Trophoblast cell (in vitro differentiated cells and primary cell): ENCODE data around the gene ANKRD39.
A peak's percentile ranks its signal among the peaks of the same experiment; 100 is the strongest.

Experiments used
- DNase-seq, 2 donors: peaks; one replicate each; pipeline ENCODE4 v3.0.0-alpha.2; 2016
- H2AFZ ChIP-seq: 2 replicates; pipeline ENCODE4 v1.6.1; 2013; ENCODE audit warnings: low read length, moderate library complexity, mild to moderate bottlenecking; ENCODE audit not compliant: insufficient read depth, poor library complexity
- H2AK5ac ChIP-seq: 2 replicates; pipeline ENCODE4 v1.6.1; 2013; ENCODE audit warnings: mild to moderate bottlenecking, low read length
- H2BK120ac ChIP-seq: 2 replicates; pipeline ENCODE4 v1.6.1; 2013; ENCODE audit warnings: low read length, mild to moderate bottlenecking, moderate library complexity; ENCODE audit not compliant: insufficient read depth, poor library complexity
- H2BK12ac ChIP-seq: 2 replicates; pipeline ENCODE4 v1.6.1; 2013; ENCODE audit warnings: mild to moderate bottlenecking, low read length, moderate library complexity
- H2BK5ac ChIP-seq: 2 replicates; pipeline ENCODE4 v1.6.1; 2013; ENCODE audit warnings: low read length, low read depth, moderate library complexity, mild to moderate bottlenecking; ENCODE audit not compliant: poor library complexity
- H3K14ac ChIP-seq: 2 replicates; pipeline ENCODE4 v1.6.1; 2013; ENCODE audit warnings: mild to moderate bottlenecking, low read length
- H3K18ac ChIP-seq: 2 replicates; pipeline ENCODE4 v1.6.1; 2013; ENCODE audit warnings: mild to moderate bottlenecking, low read length
- H3K23ac ChIP-seq: 2 replicates; pipeline ENCODE4 v1.6.1; 2013; ENCODE audit warnings: low read length
- H3K27ac ChIP-seq: 2 replicates; pipeline ENCODE4 v1.5.1; 2013; ENCODE audit warnings: low read depth, mild to moderate bottlenecking, inconsistent platforms, low read length, moderate library complexity
- H3K27me3 ChIP-seq: 2 replicates; pipeline ENCODE4 v1.6.1; 2013; ENCODE audit warnings: inconsistent platforms, mild to moderate bottlenecking, low read length, moderate library complexity; ENCODE audit not compliant: insufficient read depth
- H3K36me3 ChIP-seq, 2 experiments: 1 replicate in 1 of 2; 2 replicates in 1 of 2; pipeline ENCODE4 v1.6.1; 2013; ENCODE audit warnings: low read length in 2 of 2, mild to moderate bottlenecking in 2 of 2, moderate library complexity in 1 of 2; ENCODE audit not compliant: insufficient read depth in 2 of 2, control insufficient read depth in 1 of 2
- H3K4ac ChIP-seq: 2 replicates; pipeline ENCODE4 v1.6.1; 2013; ENCODE audit warnings: low read depth, mild to moderate bottlenecking, low read length, moderate library complexity
- H3K4me1 ChIP-seq, 2 experiments: 1 replicate in 1 of 2; 2 replicates in 1 of 2; pipeline ENCODE4 v1.6.1; 2013; ENCODE audit warnings: low read length in 2 of 2, mild to moderate bottlenecking in 2 of 2, moderate library complexity in 1 of 2; ENCODE audit not compliant: insufficient read depth in 2 of 2, control insufficient read depth in 1 of 2
- H3K4me2 ChIP-seq: 2 replicates; pipeline ENCODE4 v1.6.1; 2013; ENCODE audit warnings: inconsistent platforms, mild to moderate bottlenecking, low read length, moderate library complexity
- H3K4me3 ChIP-seq: 2 replicates; pipeline ENCODE4 v1.5.1; 2013; ENCODE audit warnings: mild to moderate bottlenecking, low read depth, low read length, inconsistent platforms
- H3K79me1 ChIP-seq: one replicate; pipeline ENCODE4 v1.6.1; 2013; ENCODE audit warnings: low read length
- H3K79me2 ChIP-seq: 2 replicates; pipeline ENCODE4 v1.6.1; 2013; ENCODE audit warnings: low read length, mild to moderate bottlenecking; ENCODE audit not compliant: control insufficient read depth, insufficient read depth, poor library complexity
- H3K9ac ChIP-seq: 2 replicates; pipeline ENCODE4 v1.6.1; 2013; ENCODE audit warnings: mild to moderate bottlenecking, low read length
- H3K9me3 ChIP-seq: 2 replicates; pipeline ENCODE4 v1.6.1; 2013; ENCODE audit warnings: low read depth, mild to moderate bottlenecking, control low read depth, inconsistent platforms, low read length; ENCODE audit not compliant: insufficient read depth
- H4K12ac ChIP-seq: 2 replicates; pipeline ENCODE4 v1.6.1; 2013; ENCODE audit warnings: low read depth, mild to moderate bottlenecking, low read length, moderate library complexity
- H4K8ac ChIP-seq: 2 replicates; pipeline ENCODE4 v1.6.1; 2013; ENCODE audit warnings: low read depth, mild to moderate bottlenecking, low read length, moderate library complexity
- H4K91ac ChIP-seq: one replicate; pipeline ENCODE4 v1.6.1; 2013; ENCODE audit warnings: low read depth, mild to moderate bottlenecking, low read length, moderate library complexity
- WGBS: extraction: QIAGEN DNeasy Blood & Tissue Kit; methylation state at CpG from one replicate; pipeline ENCODE4 v1.1.7; 2013; ENCODE audit warnings: missing lambda C conversion rate; ENCODE audit not compliant: insufficient read length, insufficient coverage; ENCODE audit errors: extremely low coverage; 5-methylcytosine and 5-hydroxymethylcytosine counted together

ANKRD39 gene

GRCh38 chr2:96884299-96885094, 26.7 kb upstream of the ANKRD39 start:
- Histone ChIP-seq H2BK120ac (peak overlapping the region; percentile 97), H2BK12ac (peak overlapping the region; percentile 63), H4K91ac (peak overlapping the region; percentile 95), H3K79me2 (peaks cover 37% of the 10 kb centered on the region), H3K14ac (peak overlapping the region; percentile 83), H3K4me2 (no peak overlapping the region), H3K18ac (peak overlapping the region; percentile 84), H3K9me3 (peaks cover 2% of the 10 kb centered on the region), H3K36me3 (no peaks in the 10 kb centered on the region), H4K12ac (no peak overlapping the region), H2AK5ac (peak overlapping the region; percentile 94), H3K4ac (peak overlapping the region; percentile 3), H3K4me1 (peaks cover 85 to 87% of the 10 kb centered on the region in 2 experiments), H3K79me1 (peaks cover 80% of the 10 kb centered on the region), H3K23ac (no peak overlapping the region), H2AFZ (peak overlapping the region; percentile 12), H3K27me3 (no peaks in the 10 kb centered on the region), H2BK5ac (peak overlapping the region; percentile 73), H3K27ac (peak overlapping the region; percentile 89), H3K9ac (no peak overlapping the region), H4K8ac (peak overlapping the region; percentile 85), H3K4me3 (no peak overlapping the region)
- WGBS, result no CpG with 5 or more reads among the region's 19 CpGs
- DNase-seq, result peak; percentile 95 to 97

- peak overlapping the region; percentile 83 for H3K14ac ChIP-seq
- peak overlapping the region; percentile 3 for H3K4ac ChIP-seq
- H3K79me2 ChIP-seq, result peaks cover 36% of the 10 kb centered on the region
- no peak overlapping the region for H3K9ac ChIP-seq
- peak overlapping the region; percentile 84 for H3K18ac ChIP-seq
- peak overlapping the region; percentile 26 for H3K4me3 ChIP-seq
- peaks cover 79 to 80% of the 10 kb centered on the region in 2 experiments for H3K4me1 ChIP-seq
- H3K9me3 ChIP-seq, result peaks cover 3% of the 10 kb centered on the region
- H4K8ac ChIP-seq, result peak overlapping the region; percentile 85
- no peak overlapping the region for H3K4me2 ChIP-seq
- no CpG with 5 or more reads among the region's 9 CpGs for WGBS
- peak overlapping the region; percentile 95 for H4K91ac ChIP-seq
- peak overlapping the region; percentile 63 for H2BK12ac ChIP-seq
- peaks cover 81% of the 10 kb centered on the region for H3K79me1 ChIP-seq
- H3K27ac ChIP-seq, result peak overlapping the region; percentile 89
- peak overlapping the region; percentile 94 for H2AK5ac ChIP-seq
- H3K36me3 ChIP-seq, result no peaks in the 10 kb centered on the region
- no peaks in the 10 kb centered on the region for H3K27me3 ChIP-seq
- H2BK120ac ChIP-seq, result peak overlapping the region; percentile 97
- no peak overlapping the region for H3K23ac ChIP-seq
- peak; percentile 73 to 85 for DNase-seq
- H2AFZ ChIP-seq, result peak overlapping the region; percentile 42
- H2BK5ac ChIP-seq, result peak overlapping the region; percentile 73
- H4K12ac ChIP-seq, result no peak overlapping the region
These were observed 25.5 kb upstream of the ANKRD39 start for GRCh38 chr2:96883306-96883705.

GRCh38 chr2:96882906-96883305, 25.1 kb upstream of the ANKRD39 start:
- Histone ChIP-seq H3K4ac (peak overlapping the region; percentile 41), H3K4me3 (no peak overlapping the region), H2BK120ac (peak overlapping the region; percentile 97), H4K12ac (peak overlapping the region; percentile 32), H3K23ac (no peak overlapping the region), H2BK5ac (peak overlapping the region; percentile 73), H4K91ac (peak overlapping the region; percentile 95), H3K4me1 (peaks cover 75 to 78% of the 10 kb centered on the region in 2 experiments), H2AFZ (peak overlapping the region; percentile 32), H4K8ac (peak overlapping the region; percentile 83), H3K18ac (peak overlapping the region; percentile 58), H2BK12ac (peak overlapping the region; percentile 74), H3K27me3 (no peaks in the 10 kb centered on the region), H3K79me1 (peaks cover 79% of the 10 kb centered on the region), H3K36me3 (no peaks in the 10 kb centered on the region), H2AK5ac (peak overlapping the region; percentile 37), H3K4me2 (no peak overlapping the region), H3K9me3 (peaks cover 4% of the 10 kb centered on the region), H3K79me2 (peaks cover 35% of the 10 kb centered on the region), H3K14ac (peak overlapping the region; percentile 60), H3K27ac (peak overlapping the region; percentile 89), H3K9ac (no peak overlapping the region)
- DNase-seq, result peak in 1 of 2 donors; percentile 58
- WGBS, result no CpG with 5 or more reads among the region's 8 CpGs

GRCh38 chr2:96882230-96882629, 24.4 kb upstream of the ANKRD39 start:
- H3K36me3 ChIP-seq, result no peaks in the 10 kb centered on the region
- H2BK120ac ChIP-seq, result peak overlapping the region; percentile 97
- peaks cover 75% of the 10 kb centered on the region for H3K79me1 ChIP-seq
- no peak overlapping the region for H3K4me3 ChIP-seq
- no peaks in the 10 kb centered on the region for H3K27me3 ChIP-seq
- peak overlapping the region; percentile 83 for H4K8ac ChIP-seq
- H3K79me2 ChIP-seq, result peaks cover 35% of the 10 kb centered on the region
- H3K9ac ChIP-seq, result no peak overlapping the region
- no peak overlapping the region for H3K23ac ChIP-seq
- peak overlapping the region; percentile 41 for H3K4ac ChIP-seq
- H3K18ac ChIP-seq, result peak overlapping the region; percentile 58
- H2BK12ac ChIP-seq, result peak overlapping the region; percentile 74
- peaks cover 72 to 75% of the 10 kb centered on the region in 2 experiments for H3K4me1 ChIP-seq
- peak overlapping the region; percentile 22 for H4K12ac ChIP-seq
- H2AK5ac ChIP-seq, result peak overlapping the region; percentile 37
- H4K91ac ChIP-seq, result peak overlapping the region; percentile 95
- WGBS, result no CpG with 5 or more reads among the region's 12 CpGs
- peaks cover 4% of the 10 kb centered on the region for H3K9me3 ChIP-seq
- H3K27ac ChIP-seq, result peak overlapping the region; percentile 89
- peak; percentile 41 to 47 for DNase-seq
- H2BK5ac ChIP-seq, result peak overlapping the region; percentile 73
- H3K4me2 ChIP-seq, result peak overlapping the region; percentile 54
- peak overlapping the region; percentile 60 for H3K14ac ChIP-seq
- H2AFZ ChIP-seq, result peak overlapping the region; percentile 8
